SKM-1 treated with dmso at 0.1 percent for 144 hours (cell line): ENCODE data around the gene ARRDC2.
"Not testable (repeated sequence)": the region's sequence is repeated elsewhere in the genome, so short reads cannot be mapped to it uniquely, and the experiment has no call there.

Source experiments
- DNase-seq: peaks from one replicate; lab custom pipeline; 2025; ENCODE audit not compliant: unreplicated experiment; lab: John Stamatoyannopoulos, UW

The ARRDC2 gene

DNA sequence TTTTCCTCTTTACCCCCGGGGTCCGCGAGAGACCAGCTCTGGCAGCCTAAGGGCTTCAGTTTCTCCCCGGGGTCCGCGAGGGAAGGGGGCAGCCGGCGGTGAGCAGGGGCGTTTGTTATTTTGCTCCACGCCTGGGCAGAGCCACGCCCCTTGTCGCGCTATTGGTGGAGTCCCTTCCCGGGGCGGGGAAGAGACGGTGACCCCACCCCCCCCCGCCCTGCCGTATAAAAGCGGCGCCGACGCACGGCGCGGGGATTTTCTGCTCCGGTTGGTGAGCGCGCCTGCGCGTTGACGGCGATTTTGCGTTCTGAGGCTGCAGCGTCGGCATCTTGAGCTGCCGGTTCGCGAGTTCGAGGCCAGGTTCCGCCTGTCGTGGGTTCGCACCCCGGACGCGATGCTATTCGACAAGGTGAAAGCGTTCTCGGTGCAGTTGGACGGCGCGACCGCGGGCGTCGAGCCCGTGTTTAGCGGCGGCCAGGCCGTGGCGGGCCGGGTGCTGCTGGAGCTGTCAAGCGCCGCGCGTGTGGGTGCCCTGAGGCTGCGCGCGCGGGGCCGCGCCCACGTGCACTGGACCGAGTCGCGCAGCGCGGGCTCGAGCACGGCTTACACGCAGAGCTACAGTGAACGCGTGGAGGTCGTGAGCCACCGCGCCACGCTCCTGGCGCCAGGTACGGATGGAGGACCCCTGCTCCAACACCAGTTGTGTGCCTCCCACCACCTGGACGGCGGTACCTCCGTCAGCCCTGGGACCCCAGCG, at the start of gene ARRDC2:
TSS of gene ARRDC2 (plus strand) at position 254 of the 757 bp plus-strand sequence. CDS start at position 395, 141 bp downstream.
- no peak for DNase-seq

DNA sequence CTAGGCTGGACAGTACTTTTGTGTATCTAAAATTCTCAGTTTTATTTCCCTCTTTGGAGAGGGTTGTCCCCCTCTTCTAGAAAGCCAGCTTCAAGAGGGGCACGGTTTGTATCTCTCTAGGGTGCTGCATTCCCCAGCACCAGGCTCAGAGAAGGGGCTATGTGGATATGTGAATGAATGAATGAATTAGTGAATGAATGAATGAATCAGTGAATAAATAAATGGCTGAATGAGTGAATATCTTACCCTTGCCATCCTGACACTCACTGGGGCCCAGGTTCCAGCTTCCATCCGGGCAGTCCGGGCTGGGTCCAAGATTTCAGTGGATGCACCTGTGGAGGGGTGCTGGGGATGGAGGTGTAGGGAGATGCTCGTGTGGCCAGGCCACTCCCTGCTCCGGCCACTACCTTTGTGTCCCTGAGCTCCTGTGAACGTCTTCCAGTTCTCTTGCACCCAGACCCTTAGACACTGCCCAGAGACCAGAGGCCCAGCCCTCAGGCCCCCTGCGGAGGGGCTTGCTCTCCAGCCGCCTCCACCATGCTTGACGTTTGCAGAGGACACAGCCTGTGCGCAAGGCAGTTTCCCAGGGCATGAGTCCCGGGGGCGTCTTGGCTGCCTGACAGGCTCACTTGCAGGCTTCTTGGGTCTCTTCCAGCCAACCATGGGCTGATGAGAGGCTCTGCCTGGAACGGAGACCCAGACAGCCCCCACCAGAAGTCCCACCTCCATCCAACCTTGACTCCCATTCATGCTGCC, 43.9 kb upstream of the ARRDC2 start:
- no peak for DNase-seq

DNA sequence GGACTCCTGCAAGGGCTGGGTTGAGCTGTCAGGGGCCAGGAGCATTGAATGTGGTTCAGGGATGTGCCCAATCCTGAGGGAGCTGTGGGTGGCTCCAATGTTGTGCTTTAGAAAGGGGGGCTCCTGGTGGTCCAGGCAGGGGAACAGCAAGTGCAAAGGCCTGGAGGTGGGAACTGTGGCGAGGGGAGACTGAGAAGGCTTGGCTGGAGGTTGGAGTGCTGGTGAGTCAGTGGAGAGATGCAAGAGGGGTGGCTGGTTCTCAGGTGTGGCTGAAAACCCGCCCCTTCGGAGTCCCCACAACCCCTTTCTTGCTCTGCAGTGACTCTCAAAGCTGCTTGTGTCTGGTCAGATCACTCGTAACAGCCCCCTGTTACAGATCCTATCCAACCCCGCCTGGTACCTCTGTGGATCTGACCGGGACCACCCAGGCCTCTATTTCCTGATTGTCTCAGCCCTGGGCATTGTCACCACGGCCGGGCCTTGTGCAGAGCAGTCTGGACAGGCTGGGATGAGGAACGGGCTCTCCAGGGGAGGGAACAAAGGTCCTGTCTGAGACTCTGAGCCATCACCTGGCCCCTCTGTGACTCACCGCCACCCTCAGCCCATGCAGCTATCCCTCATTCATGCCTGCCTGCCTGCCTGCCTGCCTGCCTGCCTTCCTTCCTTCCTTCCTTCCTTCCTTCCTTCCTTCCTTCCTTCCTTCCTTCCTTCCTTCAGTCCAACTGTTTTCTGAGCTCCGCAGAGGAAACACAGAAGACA, 42.4 kb upstream of the ARRDC2 start:
- no peak for DNase-seq

DNA sequence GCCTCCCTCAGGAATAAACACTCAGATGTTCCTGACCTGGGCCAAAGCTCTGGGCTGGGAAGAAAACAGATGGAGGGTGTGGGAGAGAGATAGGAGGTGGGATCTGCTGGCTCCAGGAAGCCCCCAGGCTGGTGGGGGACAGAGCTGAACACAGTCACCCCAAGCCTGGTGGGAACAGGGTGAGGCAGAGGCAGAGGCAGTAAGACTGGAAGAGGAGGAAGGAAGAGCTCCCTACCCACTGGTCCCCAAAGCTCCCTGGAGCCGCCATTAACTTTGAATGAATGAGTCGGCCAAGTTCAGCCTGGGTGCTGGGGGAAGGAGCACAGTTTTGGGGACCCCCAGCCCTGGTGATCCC, 41.9 kb upstream of the ARRDC2 start:
- DNase-seq = no peak

DNA sequence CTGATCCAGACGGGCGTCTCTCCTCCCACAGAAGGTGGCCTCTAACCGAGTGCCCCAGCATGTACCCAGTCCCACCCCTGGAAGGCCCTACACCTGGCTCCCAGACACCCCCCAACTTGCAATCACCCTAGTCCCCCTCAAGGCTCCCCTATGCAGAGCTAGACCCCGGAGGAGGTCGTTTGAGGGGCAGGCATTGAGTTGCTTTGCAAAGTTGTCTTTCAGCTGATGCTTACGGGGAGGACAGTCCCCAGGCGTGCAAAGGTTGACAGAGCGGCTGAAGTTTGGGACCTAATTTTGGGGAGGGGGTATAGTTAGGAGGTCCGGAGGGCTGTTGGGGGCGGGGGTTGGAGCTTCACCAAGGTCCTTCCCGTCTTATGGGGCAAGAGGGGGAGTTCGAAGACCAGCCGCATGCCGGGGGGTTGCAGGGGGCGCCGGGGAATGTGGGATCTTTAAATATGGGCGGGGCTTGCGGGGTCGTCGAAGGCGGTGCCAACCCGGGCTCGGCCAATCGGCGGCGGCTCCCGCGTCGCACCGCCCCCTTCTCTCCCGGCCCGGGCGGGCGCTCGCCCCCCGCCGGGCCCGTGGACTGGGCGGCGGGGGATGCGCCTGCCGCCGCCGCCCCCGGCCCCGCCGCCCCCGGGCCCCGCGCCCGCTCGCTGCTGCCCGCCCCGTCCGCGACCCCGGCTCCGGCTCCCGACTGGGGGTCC, 41.3 kb upstream of the ARRDC2 start, which contains the start of gene KCNN1:
TSS of gene KCNN1 (plus strand) at position 558 of the 707 bp plus-strand sequence. CDS start 6,782 bp downstream, outside the sequence.
- DNase-seq = no peak

DNA sequence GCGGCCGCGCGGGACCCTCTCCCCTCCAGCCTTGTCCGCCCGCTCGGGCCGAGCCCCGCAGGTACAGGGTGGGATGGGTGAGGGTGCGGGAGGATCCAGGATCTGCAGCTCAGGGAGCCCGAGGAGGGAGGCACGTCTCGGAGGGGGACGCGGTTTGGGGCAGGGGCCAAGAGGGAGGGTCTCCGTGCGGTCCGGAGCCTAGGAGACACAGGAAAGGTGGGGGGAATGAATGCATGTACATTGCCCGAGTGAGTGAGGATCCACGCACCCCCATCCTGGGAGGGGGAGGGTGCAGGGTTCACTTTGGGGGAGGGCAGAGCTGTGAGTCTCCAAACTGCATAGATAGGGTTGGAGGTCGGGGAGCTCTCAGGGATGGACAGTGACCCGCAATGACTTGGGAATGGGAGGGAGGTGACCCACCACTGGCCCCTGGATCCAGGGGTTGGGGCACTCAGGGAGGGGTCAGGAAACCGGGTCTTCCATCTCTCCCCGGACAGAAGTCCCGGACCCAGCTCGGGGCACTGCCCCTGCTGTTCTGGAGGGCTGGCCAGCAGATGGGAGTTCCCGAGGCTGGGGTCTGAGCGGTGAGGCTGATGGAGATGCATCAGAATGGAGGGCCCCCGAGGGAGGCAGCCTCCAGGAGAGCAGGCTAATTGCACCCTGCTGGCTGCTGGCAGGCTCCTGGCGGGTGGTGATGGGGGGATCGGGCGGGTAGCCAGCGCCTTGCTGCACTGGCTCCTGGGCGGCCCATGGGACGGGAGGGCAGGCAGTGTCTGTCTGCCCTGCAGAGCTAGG, 40.5 kb upstream of the ARRDC2 start:
- DNase-seq = no peak

DNA sequence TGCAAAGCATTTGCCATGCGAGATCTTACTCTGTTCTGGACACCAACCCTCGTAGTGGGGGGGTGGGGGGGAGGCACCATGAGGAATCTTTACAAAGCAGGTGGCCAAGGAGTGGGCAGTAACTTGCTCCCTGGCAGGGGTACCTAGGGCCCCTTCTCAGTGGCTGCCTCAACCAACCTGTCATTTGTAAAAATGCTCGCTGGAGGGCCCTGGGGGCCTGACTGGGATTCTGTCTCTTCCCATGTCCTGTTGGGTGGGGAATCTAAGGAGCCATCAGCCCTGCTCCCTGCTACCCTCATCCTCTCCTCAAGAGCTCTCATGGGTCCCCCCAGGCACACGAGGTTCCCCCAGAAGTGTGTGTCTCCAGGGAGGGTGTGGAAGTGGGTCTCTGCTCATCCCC, 39.6 kb upstream of the ARRDC2 start:
- DNase-seq = peak; percentile 65

DNA sequence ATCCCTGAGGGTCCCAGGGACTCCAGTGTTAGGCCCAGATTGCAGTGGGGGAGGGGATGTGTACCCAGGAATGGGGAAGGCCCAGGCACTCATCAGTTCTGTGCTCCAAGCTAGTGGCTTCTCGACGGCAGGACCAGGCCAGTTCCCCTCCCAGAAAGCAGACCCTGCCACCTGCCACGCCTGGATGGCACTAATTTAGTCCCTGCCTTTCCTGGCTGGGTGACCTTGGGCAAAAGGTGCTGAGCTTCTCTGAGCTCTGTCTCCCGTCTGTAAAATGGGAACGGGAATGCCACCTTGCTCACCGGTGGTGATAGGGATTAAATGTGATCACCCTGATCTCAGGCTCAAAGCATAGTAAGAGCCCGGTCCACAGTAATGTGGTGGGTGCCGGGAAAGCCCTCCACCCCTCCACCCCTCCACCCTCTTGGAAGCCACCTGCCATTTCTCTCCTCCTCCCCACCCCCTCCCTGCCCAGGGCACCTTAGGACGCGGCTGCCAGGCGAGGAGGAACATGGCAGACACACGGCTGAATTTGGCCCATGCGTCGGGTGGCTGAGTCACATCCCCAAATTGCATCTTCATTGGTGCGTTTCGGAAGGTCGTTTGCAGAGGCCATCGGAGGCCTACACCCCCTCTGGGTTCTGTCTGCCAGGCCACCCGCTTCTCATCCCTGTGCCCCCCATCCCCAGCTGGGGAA, 38.7 kb upstream of the ARRDC2 start:
- no peak for DNase-seq

DNA sequence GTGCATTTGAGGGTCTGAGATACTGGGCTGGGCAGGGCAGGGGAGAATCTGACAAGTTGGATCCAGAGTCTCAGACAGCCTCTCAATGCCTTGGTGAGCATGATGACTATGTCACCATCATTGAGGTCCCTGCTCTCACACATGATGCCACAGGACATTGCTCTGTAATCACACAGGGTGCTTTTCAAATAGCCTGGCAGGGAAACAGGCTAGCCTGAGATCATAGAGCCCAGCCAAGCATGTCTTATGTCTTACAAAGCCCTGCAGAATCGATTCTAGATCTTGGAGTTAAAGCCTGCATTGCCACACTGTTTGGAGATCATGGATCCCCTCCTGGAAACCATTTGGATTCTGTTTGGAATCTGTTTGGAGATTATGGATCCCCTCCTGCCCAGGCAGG, 35.7 kb upstream of the ARRDC2 start:
- DNase-seq = no peak

DNA sequence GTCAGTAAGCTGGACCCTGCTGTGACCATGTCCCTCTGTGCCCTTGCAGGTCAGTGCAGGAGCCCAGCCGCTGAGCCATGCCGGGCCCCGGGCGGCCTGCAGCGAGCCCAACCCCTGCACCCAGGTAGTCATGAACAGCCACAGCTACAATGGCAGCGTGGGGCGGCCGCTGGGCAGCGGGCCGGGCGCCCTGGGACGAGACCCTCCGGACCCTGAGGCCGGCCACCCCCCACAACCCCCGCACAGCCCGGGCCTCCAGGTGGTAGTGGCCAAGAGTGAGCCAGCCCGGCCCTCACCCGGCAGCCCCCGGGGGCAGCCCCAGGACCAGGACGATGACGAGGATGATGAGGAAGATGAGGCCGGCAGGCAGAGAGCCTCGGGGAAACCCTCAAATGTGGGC, 34.2 kb upstream of the ARRDC2 start:
- no peak for DNase-seq

DNA sequence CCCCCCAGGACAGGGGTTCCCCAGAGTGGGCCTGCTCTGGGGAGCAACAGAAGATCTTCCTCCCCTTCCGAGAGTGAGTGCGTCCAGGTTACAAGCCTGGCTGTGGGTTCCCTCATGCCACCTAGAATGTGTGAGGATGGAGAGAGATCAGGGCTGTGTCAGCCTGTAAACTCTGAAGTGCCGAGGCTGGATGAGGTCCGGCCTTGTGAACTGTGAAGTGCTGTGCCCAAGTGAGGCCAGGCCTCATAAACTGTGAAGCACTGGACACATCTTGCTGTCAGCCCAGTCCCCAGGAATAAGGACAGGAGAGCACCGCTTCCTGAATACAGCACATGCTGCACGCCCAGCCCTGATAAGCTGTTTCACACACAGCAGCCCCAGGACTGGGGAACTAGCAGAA, 33.4 kb upstream of the ARRDC2 start:
- no peak for DNase-seq

DNA sequence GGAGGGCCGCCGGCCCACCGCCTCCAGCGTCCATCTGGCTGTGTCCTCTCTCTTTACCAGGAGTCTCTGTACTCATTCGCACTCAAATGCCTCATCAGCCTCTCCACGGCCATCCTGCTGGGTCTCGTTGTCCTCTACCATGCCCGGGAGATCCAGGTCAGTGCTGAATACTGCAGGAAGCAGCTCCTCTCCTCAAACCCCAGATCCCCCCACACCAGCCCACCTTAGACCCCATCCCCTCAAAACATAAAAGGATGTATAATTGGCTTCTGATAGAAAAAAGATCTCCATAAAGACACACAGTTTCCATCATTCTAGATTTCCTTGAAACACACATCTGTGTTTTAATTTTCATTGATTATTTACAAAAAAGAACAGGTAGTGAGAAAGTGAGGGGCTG, 32.9 kb upstream of the ARRDC2 start:
- no peak for DNase-seq

DNA sequence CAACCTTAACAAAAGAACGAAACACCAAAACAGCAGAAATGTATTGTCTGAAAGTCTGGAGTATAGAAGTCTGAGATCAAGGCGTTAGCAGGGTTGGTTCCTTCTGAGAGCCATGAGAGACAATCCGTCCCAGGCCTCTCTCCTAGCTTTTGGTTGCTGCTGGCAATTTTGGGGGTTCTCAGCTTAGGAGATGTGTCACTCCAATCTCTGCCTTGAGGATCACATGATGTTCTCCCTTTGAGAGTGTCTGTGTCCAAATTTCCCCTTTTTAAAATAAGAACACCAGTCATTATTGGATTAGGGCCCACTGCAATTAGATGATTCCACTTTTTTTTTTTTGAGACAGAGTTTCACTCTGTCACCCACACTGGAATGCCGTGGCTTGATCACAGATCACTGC, 30.9 kb upstream of the ARRDC2 start:
- no peak for DNase-seq

DNA sequence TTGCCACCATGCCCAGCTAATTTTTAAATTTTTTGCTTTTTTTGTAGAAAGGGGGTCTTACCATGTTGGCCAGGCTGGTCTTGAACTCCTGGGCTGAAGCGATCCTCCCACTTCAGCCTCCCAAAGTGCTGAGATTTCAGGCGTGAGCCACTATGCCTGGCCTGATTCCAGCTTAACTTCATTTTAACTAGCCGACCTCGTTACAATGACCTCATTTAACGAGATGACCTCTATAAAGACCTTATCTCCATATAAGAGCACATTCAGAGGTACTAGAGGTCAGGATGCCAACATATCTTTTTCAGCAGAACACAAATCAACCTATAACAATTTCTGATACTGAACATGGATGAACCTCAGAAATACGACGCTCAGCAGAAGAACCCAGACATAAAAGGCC, 30.5 kb upstream of the ARRDC2 start:
- DNase-seq = no peak

DNA sequence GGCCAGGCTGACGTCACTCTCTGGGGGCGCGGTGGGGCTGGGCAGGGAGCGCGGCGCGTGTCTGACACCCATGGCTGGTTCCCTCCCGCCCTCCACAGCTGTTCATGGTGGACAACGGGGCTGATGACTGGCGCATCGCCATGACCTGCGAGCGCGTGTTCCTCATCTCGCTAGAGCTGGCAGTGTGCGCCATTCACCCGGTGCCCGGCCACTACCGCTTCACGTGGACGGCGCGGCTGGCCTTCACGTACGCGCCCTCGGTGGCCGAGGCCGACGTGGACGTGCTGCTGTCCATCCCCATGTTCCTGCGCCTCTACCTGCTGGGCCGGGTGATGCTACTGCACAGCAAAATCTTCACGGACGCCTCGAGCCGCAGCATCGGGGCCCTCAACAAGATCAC, 26.4 kb upstream of the ARRDC2 start:
- DNase-seq = no peak

DNA sequence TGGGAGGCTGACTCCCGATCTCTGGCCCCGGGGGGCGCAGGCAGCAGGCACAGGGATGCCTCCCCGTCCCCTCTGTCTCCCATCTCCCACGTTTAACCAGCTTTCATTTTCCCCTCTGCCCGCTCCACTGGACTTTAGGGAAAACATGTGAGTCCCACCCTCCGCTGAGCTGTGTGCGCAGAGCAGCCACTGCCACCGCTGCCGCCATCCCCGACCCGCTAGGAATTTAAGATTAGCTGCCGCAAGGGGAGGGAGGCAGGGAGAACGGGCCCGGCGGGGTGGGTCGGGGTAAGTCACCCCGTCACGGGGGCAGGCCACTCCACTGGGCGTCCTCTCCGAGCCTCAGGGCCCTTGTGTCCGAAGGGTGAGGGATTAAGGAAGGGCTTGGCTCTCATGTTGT, 25.5 kb upstream of the ARRDC2 start:
- DNase-seq = no peak

DNA sequence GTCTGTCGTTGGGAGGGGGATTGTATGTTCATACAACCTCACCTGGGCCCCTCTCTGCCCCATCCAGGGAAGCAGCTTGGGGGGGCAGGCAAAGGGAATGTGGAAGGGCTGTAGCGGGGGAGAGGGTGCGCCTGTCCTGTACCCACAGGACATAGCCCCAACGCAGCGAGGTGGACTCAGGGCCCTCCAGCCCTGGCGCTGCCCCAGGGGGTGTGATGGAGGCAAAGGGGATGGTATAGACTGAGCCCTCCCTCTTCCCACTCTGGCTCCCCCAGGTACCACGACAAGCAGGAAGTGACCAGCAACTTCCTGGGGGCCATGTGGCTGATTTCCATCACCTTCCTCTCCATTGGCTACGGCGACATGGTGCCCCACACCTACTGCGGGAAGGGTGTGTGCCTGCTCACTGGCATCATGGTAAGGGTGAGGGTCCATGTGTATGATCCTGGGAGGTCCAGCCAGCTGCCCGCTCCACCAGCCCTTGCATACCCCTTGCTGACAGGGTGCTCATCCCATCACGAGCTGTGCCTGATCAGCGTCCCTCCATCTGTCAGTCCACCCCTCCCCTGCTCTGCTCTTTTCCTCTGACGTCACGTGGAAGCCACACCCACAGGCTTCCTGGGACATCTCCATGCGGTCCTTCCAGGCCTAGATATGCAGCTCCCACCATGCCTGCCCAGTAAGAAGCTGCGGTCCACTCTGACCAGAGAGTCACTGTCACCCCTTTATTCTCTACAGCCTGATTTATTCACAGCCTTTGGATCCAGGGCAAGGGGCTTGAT, 22.7 kb upstream of the ARRDC2 start:
- DNase-seq = no peak

DNA sequence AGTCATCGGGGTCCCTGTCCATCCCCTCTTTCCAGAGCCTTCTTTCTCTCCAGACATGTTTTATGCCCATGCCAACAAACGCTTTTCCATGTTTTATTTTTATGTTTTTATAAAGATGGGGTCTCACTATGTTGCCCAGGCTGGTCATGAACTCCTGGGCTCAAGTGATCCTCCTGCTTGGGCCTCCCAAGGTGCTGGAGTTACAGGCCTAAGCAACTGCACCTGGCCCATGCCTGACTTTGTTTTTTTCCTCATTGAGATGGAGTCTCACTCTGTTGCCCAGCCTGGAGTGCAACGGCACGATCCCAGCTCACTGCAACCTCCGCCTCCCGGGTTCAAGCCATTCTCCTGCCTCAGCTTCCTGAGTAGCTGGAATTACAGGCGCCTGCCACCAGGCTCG, 21.4 kb upstream of the ARRDC2 start:
- DNase-seq = not testable (repeated sequence)

DNA sequence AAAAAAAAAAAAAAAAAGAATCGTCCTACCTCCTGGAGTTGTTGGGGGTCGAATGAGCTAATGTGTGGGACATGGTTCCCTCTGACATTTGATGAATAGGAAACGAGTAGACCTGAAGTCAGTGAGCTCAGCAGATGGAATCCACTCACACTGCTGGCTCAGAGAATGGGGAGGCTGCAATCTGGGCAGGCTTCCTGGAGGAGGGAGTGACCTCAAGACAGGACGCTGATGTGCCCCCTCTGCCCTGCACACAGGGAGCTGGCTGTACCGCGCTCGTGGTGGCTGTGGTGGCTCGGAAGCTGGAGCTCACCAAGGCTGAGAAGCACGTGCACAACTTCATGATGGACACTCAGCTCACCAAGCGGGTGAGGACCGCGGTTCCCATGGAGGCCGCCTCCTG, 19.8 kb upstream of the ARRDC2 start:
- no peak for DNase-seq
